HepG2 (cell line): ENCODE results near the gene NSMCE1. TPM values are rescaled to one million over a fixed set of nuclear protein-coding genes. Genes with fewer than 3 reads are reported as not detected.

Experiments
- ATAC-seq: fragments of 200-7000 bp; cut with Tn5 transposase; 3 replicates; pipeline ENCODE4 v1.9.1; 2020; ENCODE audit warnings: mild to moderate bottlenecking, moderate library complexity
- BruUV-seq: library from RNA; stranded (reverse); fragments of 400-500 nt; replicated peaks from 2 replicates; lab custom pipeline; 2021; lab: Mats Ljungman, UMichigan
- CTCF ChIA-PET: fragments of 300-600 bp; formaldehyde crosslinking; extraction: SDS; loops from one replicate; lab custom pipeline; 2021; ENCODE audit warnings: low total read pairs, inconsistent platforms, low intra/inter-chr PET ratio; lab: Yijun Ruan, JAX
- POLR2A ChIA-PET: fragments of 350-600 bp; sonication (Branson Sonifier 250); formaldehyde crosslinking; loops from one replicate; lab custom pipeline; 2020; ENCODE audit warnings: antibody characterized with exemption, inconsistent platforms; lab: Yijun Ruan, JAX
- DNase-seq: peaks from one replicate; pipeline ENCODE4 v3.0.0-alpha.2; 2015; ENCODE audit warnings: low spot score
- FAIRE-seq: peaks from 3 replicates; lab custom pipeline; 2011; peaks lifted over from hg19 to GRCh38; lab: Jason Lieb, UNC
- H2AFZ ChIP-seq: one replicate; pipeline ENCODE4 v1.6.1; 2011; ENCODE audit warnings: low read length, inconsistent platforms
- H3K27ac ChIP-seq: fragments of 300-600 bp; 3 replicates; pipeline ENCODE4 v1.8.0; 2011; ENCODE audit warnings: mixed run types, mild to moderate bottlenecking, mixed read lengths, low read length, inconsistent platforms; ENCODE audit not compliant: insufficient read depth; ENCODE audit errors: extremely low read length
- H3K27me3 ChIP-seq, 2 experiments: fragments of 200-600 bp in 1 of 2; 2 replicates in 1 of 2; 3 replicates in 1 of 2; pipeline versions ENCODE4 v1.6.0 to v1.8.0; 2011; ENCODE audit warnings: low read length in 2 of 2, mild to moderate bottlenecking in 2 of 2, moderate library complexity in 2 of 2, inconsistent platforms in 1 of 2; ENCODE audit not compliant: insufficient read depth in 2 of 2, control insufficient read depth in 1 of 2
- H3K36me3 ChIP-seq, 2 experiments: fragments of 200-600 bp in 1 of 2; replicated peaks in 1 of 2; 2 replicates in 1 of 2; 3 replicates in 1 of 2; pipeline versions ENCODE4 v1.5.1 to v1.8.0; 2011; ENCODE audit warnings: low read length in 2 of 2, inconsistent platforms in 1 of 2; ENCODE audit not compliant: insufficient read depth in 2 of 2, control insufficient read depth in 1 of 2
- H3K4me1 ChIP-seq: 2 replicates; pipeline ENCODE4 v1.5.1; 2012; ENCODE audit warnings: low read length, inconsistent platforms; ENCODE audit not compliant: insufficient read depth
- H3K4me2 ChIP-seq: 2 replicates; pipeline ENCODE4 v1.6.0; 2011; ENCODE audit warnings: low read depth, low read length, inconsistent platforms
- H3K4me3 ChIP-seq, 3 experiments: fragments of 200-600 bp in 1 of 3; sonication (generic), shearing (Covaris generic) in 1 of 3; replicated peaks in 1 of 3; 2 replicates each; pipeline ENCODE4 v1.5.1; 2011 to 2016; ENCODE audit warnings: low read length in 3 of 3, inconsistent platforms in 2 of 3, low read depth in 2 of 3, mild to moderate bottlenecking in 2 of 3, control low read depth in 1 of 3, mixed read lengths in 1 of 3; ENCODE audit not compliant: insufficient read depth in 1 of 3
- H3K79me2 ChIP-seq: one replicate; pipeline ENCODE4 v1.6.1; 2011; ENCODE audit warnings: low read length, inconsistent platforms; ENCODE audit not compliant: insufficient read depth
- H3K9ac ChIP-seq: 2 replicates; pipeline ENCODE4 v1.6.0; 2011; ENCODE audit warnings: mild to moderate bottlenecking, low read depth, low read length, inconsistent platforms; ENCODE audit not compliant: insufficient read depth
- H3K9me3 ChIP-seq: 2 replicates; pipeline ENCODE4 v1.5.1; 2012; ENCODE audit warnings: mild to moderate bottlenecking, low read length
- H4K20me1 ChIP-seq: 2 replicates; pipeline ENCODE4 v1.6.0; 2011; ENCODE audit warnings: inconsistent platforms, mild to moderate bottlenecking, low read length, moderate library complexity; ENCODE audit not compliant: insufficient read depth
- HNF1B ChIP-seq: sonication (generic); formaldehyde crosslinking; IDR thresholded peaks from 2 replicates; pipeline ENCODE4 v1.5.1; 2020; ENCODE audit warnings: mild to moderate bottlenecking, moderate library complexity, missing genetic modification reagents
- ZNF367 ChIP-seq: sonication (generic); formaldehyde crosslinking; IDR thresholded peaks from 2 replicates; pipeline ENCODE4 v1.4.0; 2020; ENCODE audit warnings: missing genetic modification reagents, borderline replicate concordance
- ZNF710 ChIP-seq: sonication (generic); formaldehyde crosslinking; IDR thresholded peaks from 2 replicates; pipeline ENCODE4 v1.5.0; 2020; ENCODE audit warnings: mild to moderate bottlenecking, missing genetic modification reagents, borderline replicate concordance
- WGBS: methylation state at CpG from one replicate; pipeline ENCODE4 v1.1.6; 2017; ENCODE audit warnings: low lambda C conversion rate; 5-methylcytosine and 5-hydroxymethylcytosine counted together
- in situ Hi-C: cut with HindIII; loops from 2 replicates; pipeline ENCODE4 v1.10.0; 2017; ENCODE audit warnings: low pct_unique_long_range_greater_than_20kb; ENCODE audit not compliant: extremely low pct_ligation_motif_present
- intact Hi-C: fragments of 100-400 bp; cut with micrococcal nuclease; formaldehyde crosslinking; loops from one replicate; pipeline ENCODE4 v1.10.0; 2022; ENCODE audit not compliant: unreplicated experiment
- polyA plus RNA-seq, 8 experiments: library from polyadenylated mRNA; depleted of rRNA in 3 of 8; stranded (reverse) in 7 of 8; unstranded in 1 of 8; fragments of >200 nt; fragmentation: Illumina TruSeq in 4 of 8; extraction: Trizol in 4 of 8; gene quantifications; 2 replicates each; pipeline versions ENCODE4 v1.2.1 to v1.2.3, GENCODE V29; 2011 to 2016; ENCODE audit warnings: low read depth in 4 of 8, missing spikeins in 1 of 8, mixed read lengths in 1 of 8; ENCODE audit not compliant: insufficient read depth in 1 of 8
- total RNA-seq, 5 experiments: library from RNA; depleted of rRNA; stranded (reverse); fragments of >200 nt; fragmentation: Illumina TruSeq; extraction: Trizol; gene quantifications; 2 replicates each; pipeline ENCODE4 v1.2.3, GENCODE V29; 2016; ENCODE audit warnings: low read depth in 1 of 5

NSMCE1 gene
- total and polyA plus RNA-seq, 2 of the 13 experiments (the other 11 are each of a cell fraction or from before 2014, with no cell fraction given) = 42.7 to 52.9 TPM

GRCh38 chr16:27270349-27270748, 1.8 kb upstream of the NSMCE1 start:
- in situ Hi-C loops = no loop called here
- Histone ChIP-seq H4K20me1 (no peaks in the 10 kb centered on the region), H2AFZ (no peak overlapping the region)
- ATAC-seq = no peak
- TF ChIP-seq ZNF367 (CRISPR knock-in tag) (no peak), HNF1B (CRISPR knock-in tag) (0 out of 2 replicates have a peak, but pooled peaks have one; percentile 19), ZNF710 (0 out of 2 replicates have a peak, but pooled peaks have one; percentile 5)
- TF ChIP-seq, all 625 proteins: peak for 2
- peak overlapping the region in 2 of 3 experiments; percentile 83 to 96; a peak in 1 of 6 replicates for H3K4me3 ChIP-seq
- no peaks in the 10 kb centered on the region for H3K36me3 ChIP-seq
- H3K27me3 ChIP-seq = no peaks in the 10 kb centered on the region; a peak in 1 of 5 replicates
- H3K9ac ChIP-seq = peak overlapping the region; percentile 83
- peaks cover 39% of the 10 kb centered on the region for H3K79me2 ChIP-seq
- H3K4me1 ChIP-seq = peaks cover 78% of the 10 kb centered on the region
- BruUV-seq = no TSS peak
- FAIRE-seq (no peak), DNase-seq (no peak)
- WGBS = 89% methylated on average over 4 of the region's 4 CpGs
- peak overlapping the region; percentile 80 for H3K4me2 ChIP-seq
- H3K27ac ChIP-seq = peak overlapping the region; percentile 79
- ChIA-PET CTCF (no interaction called here), POLR2A (interaction anchor here (1.4 to 3.5 kb wide), 7 partner anchors 13 to 67 kb away, joined by 6 to 17 read pairs (median 13); partner anchors contain the start of gene KDM8)
- H3K9me3 ChIP-seq = no peaks in the 10 kb centered on the region
- intact Hi-C loops = loop anchor here (2.0 kb wide), 1 partner anchor 66 kb away; no protein-coding TSS in a partner anchor
